ENCODE measurements around the gene CORIN.

Gene CORIN

GRCh38 chr4:47640911-47641310, 197.0 kb downstream of the CORIN start:
- peak; percentile 53 for DNase-seq

DNA sequence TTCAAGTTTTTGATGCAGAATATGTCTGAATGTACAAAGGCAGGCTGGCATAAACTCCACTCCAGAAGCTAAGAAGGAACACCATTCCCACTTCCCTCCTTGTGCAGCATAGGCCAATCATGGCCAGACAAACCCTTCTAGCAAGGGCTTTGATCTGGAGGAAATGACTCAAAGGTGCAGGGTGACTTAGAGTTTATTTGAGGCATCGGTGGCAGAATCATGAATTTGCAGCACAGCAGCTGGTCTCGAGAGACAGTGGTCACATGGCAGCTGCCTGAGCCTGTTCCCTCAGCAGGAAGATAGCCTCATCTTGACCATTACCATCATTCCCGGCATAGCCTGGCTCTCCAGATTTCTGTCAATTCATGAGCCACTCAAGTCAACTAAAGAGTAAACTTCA, 198.3 kb downstream of the CORIN start:
- peak; percentile 24 for DNase-seq

GRCh38 chr4:47631161-47631560, 206.7 kb downstream of the CORIN start:
- no peak for DNase-seq

DNA sequence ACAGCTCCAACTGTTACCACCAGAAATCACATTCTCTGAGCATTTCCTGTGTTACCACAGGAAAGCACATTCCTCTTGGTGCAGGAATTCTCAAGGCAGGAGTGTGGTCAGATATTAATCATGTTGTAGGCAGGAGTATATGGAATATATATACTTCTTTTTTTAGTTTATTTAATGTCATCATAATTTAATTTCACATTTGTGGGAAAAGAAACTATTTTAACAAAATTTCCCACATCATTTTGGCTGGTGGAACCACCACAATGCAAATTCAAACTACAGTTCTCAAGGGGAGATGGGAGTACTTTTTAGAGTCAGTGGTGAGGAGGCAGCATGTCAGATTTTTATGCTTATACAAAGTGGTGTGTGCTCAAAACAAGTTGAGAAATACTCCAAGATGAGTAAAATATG, 213.8 kb downstream of the CORIN start:
- DNase-seq: peak; percentile 93

GRCh38 chr4:47621181-47621580, 216.7 kb downstream of the CORIN start:
- DNase-seq: no peak

DNA sequence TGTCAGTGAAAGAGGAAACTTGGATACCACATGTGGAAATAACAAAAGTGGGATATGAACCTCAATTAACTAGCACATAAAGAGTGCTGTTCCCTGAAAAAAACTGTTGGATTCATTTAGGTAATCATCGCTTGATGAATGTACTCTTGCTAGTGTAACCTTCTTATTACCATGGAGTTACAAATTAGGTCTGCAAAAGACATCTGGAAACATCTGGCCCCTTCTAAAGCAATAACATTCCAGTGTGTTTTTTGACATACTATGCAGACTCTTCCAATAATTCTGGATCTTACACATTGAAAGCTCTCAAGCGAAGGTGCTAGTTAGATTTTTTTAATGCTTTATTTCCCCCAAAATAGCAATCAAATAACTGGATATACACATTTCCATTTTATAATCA, 218.2 kb downstream of the CORIN start:
- DNase-seq: no peak

- DNase-seq: no peak
These were observed 220.3 kb downstream of the CORIN start for GRCh38 chr4:47617607-47618006.

DNA sequence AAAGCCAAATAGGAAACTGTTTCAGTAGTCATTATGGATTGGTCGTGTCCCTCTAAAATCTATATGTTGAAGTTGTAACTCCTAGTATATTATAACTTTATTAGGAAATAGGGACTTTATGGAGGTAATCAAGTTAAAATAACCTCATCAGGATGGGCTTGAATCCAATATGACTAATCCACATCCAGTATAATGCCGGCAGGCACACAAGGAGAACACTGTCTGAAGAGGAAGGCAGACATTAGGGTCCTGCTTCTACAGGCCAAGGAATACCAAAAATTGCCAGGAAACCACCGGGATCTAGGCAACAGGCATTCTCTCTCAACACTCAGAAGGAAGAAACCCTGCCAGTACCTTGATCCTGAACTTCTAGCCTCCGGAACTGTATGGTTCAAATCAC, 222.5 kb downstream of the CORIN start:
- peak; percentile 14 for DNase-seq

DNA sequence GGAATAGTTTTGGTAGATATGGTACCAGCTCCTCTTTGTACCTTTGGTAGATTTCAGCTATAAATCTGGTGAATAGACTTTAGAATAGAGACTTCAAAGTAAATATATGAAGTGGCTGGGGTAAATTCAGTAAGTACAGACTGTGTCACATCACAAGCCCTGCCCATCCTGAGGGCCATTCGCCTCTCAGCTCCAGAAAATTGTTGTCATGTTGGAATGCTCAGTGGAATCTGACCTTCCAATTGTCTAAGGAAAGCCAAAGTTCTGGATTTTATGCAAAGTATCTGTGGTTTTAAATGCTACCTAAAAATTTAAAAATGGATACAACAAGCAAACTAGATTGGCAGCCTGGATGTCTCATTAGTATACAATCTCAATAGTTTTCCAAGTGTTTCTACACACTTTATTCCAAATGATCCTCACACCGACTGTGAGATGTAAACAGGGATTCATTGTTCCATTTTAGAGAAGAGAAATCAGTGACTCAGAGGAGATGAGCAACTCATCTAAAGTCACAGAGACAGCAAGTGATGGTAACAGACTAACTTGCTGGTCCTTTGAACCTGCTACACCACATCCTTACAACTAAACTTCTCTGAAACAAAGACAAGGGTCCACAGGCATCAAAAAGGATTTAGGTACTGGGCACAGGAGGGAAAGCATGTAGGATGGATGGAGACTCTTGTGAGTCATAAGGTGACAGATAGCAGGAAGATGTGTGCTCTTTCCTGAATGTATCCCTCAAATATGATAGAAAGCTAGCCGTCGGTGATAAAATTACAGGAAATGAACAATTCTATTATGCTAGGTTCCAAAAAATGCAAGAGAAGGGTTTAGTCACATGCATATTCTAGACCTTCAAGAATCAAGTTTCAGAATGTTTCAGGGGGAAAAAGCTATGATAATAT, 225.5 kb downstream of the CORIN start:
- peak; percentile 42 for DNase-seq

DNA sequence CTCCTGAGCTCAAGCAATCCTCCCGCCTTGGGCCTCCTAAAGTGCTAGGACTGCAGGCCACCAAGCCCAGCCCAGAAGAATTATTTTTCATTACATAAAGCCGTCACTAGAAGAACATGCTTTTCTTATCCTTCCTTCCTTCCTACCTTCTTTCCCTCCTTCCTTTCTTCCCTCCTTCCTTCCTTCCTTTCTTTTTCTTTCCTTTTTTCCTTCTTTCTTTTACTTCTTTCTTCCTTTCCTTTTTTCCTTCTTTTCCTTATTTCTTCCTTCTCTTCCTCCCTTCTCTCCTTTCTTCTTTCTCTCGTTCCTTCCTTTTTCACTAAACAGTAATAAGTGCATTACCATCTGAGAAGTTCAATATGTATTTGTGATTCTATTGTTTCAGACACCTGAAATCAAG, 231.4 kb downstream of the CORIN start:
- DNase-seq: no peak

- peak; percentile 8 for DNase-seq
These were observed 239.0 kb downstream of the CORIN start for GRCh38 chr4:47598896-47599295.

DNA sequence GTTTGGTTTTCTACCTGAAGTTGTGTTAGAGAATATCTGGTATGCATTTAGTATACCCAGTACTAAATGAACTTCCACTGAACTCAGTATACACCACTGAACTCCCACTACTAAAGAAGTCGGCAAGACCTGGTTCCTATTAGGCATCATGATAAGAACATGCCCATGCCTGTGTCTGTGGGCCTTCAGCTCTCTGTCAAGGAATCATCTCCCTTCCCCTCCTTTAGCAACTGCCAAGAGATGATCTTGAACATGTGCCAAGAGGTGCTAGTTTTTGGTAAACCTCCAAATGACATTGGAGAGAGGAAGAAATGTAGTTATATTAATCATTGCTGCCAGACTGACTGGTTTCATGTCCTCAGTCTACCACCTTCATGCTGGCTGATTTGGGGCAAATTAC, 239.5 kb downstream of the CORIN start:
- DNase-seq: peak; percentile 28

DNA sequence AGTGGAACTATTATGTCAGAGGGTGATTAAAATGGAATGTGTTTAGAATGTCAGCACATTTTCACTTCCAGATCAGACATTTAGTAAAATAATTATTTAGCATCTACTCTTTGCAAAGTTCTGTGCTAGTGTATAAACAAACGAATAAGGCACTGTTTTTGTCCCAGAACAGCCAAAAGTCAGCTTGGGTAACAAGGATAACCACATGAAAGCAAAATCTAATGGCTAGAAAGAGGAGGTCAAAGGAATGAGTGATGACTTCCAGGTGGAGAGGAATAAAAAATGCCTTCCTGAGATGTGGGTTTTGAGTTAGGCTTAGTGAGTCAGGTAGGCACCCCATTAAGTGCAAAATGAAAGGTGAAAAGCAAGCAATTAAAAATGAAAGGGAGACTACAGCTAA, 240.2 kb downstream of the CORIN start:
- no peak for DNase-seq

GRCh38 chr4:47590325-47590724, 247.5 kb downstream of the CORIN start:
- DNase-seq: no peak

DNA sequence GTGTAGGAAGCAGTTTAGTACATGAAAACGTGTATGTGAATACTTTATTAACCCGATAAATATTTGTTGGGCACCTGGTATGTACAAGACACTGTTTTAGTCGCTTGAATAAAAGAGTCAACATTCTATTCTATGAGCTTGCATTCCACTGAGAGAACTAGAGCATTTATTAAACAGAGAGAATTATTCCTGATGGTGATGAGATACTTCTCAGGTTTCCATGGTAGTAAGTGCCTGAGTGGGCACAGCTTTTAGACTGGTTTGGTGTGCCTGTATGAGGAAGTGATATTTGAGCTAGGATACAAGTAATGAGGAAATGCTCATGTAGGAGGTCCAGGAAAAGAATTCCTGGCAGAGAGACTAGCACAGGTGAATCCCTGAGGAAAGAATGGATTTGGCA, 258.6 kb downstream of the CORIN start:
- no peak for DNase-seq

DNA sequence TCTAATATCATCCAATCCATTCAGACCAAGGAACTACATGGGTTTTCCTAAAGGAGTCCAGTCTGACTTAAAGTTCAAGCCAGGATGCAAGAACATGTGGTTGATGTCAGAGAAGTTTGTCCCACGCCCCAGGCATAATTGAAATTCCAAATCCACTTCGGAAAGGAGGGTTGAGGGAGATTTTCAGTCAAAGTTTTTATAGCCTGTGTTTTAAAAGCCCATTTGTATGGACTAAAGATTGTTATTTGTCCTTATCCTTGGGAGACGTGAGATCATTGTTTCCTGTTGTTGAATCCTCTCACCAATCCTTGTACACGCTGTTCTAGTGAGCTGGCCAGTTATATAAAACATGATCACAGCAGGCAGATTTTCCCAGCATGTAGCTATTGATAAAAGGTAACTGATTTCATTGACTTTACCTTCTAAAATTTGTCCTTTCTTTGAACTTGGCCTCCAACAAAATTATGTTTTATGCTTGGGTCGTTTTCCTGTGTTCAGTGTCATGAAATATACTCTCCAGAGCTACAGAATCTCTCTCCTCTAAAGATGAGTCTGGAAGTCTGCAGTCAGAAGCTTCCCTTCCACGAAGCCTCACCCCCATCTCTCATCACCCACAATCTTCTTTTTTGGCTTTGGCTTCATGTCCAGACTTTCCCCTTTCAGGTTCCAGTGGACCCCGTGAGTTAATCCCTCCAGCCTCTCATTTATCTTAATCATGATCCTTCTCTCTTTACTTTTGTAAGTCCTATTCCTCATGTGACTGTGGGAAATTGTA, 259.9 kb downstream of the CORIN start:
- DNase-seq: no peak

DNA sequence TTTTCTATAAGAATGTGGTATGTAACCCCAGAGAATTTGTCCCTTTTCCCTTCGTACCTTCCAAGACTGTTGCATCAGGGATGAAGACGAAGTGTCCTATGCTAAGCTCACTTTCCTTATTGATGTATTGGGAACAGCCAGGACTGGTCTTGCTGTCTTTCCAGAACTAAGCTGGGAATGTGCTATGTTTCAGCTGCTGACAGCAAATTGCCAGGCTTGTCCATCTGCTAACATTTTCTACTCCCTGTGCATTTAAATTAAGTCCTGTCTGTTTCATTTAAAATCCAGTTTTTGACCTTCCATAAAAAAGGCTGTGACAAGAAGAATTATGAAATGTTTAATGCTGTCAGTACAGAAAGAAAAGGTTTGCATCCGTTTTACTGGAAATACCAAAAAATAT, 264.9 kb downstream of the CORIN start:
- DNase-seq: no peak

DNA sequence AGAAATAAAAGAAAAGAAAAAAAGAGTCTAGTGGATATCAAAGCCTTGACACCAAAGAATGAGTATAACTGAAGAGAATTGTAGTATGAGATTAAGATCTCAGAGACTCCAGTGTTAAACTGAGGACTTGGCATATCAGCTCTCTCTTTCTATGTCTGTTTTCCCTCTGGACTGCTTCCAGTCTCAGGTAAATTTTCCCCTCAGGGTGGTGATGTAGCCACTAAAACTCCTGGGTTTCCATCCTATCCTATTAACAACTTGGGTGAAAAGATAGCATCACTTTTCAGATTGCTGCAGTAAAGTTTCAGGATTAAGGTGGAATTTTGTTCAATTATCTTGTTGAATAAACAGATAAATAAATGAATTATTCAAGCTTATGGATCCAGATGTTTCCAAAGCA, 267.1 kb downstream of the CORIN start:
- no peak for DNase-seq

DNA sequence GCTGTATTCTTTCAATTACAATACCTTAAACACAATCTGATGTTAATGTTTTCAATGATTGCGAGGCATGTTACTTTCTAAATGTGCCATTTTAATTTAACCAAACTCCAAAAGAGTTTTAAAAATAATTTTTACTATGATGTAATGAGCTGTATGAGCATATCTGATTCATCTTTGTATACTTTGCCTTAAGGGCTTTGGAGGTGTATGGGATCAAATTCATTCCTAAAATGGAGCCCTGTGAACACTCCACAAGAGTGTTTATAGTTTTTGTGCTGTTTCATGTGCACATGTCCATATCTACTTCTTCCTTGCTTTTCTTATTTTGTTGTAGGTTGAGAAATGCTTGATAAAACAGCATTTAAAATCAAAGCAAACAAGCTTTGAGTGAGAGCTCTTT, 270.4 kb downstream of the CORIN start:
- no peak for DNase-seq

- no peak for DNase-seq
These were observed 270.9 kb downstream of the CORIN start for GRCh38 chr4:47566969-47567368.

DNA sequence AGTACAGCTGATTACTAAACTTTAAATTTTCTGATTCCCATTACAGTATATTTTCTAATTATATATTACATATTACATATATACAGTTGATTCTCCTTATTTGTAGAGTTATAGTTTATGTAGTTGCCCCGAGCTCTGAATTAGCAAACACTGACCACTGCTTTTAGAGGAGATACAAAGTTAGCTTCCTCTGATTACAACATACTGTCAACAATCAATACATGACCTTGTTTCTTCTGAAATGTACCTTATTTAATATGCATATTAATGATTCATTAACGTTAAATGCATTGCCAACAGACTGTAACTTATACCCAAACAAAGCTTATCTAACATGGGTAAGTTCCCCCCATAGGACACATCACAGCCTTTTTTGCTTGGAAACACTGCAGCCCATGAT, 271.3 kb downstream of the CORIN start:
- DNase-seq: no peak

GRCh38 chr4:47562297-47562696, 275.6 kb downstream of the CORIN start:
- DNase-seq: peak; percentile 11

DNA sequence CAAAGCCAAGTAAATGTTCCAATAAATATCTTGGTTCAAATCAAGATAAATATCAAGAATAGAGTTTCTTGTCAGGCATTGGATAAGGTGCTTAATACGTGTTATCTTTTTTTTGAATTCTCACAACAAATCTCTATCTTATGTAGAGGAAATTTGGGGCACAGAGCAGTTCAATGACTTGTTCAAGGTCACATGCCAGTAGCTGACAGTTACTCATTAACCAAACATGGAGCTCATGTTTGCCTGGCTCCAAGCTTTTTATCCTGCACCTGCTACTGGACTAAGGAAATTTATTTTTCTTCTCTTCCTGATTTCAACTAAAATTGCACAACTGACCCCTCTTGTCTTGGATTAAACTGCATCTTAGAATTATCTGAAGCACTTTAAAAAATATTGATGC, 276.5 kb downstream of the CORIN start:
- no peak for DNase-seq

DNA sequence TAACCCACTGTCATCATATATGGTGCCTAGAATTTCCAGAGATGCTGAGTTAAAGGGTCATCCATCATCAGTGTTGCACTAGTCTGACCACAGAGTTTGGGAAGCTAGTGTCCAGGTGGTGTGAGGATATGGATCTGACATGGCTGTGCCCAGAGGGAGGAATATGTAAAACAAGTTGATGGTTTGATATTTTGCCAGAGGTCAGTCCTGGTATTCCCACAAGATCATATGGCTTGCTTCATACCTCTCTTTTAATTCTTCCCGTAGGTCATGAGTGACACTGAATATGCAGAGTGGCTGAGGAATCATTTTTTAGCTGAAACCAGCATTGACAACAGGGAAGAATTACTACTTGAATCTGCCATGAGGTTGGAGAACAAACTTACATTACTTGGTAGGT, 277.2 kb downstream of the CORIN start:
- DNase-seq: no peak

Measured in fibroblast of skin of scalp (primary cell).